GM18508 (cell line): Measurements from ENCODE around the gene CNRIP1.

Experiments
- ATAC-seq: cut with Tn5 transposase; IDR thresholded peaks from one replicate; pipeline ENCODE4 v1.9.1; 2021; ENCODE audit warnings: moderate number of reproducible peaks; ENCODE audit not compliant: insufficient read depth, unreplicated experiment

The CNRIP1 gene

GRCh38 chr2:68253219-68254068 lies 66.3 kb downstream of the CNRIP1 start:
- ATAC-seq = no peak

GRCh38 chr2:68252400-68253218 lies 67.1 kb downstream of the CNRIP1 start, which contains the start of gene PPP3R1:
PPP3R1 (minus strand) TSS chr2:68252532; CDS start chr2:68252127, 405 bp downstream.
- peak; percentile 52 for ATAC-seq

GRCh38 chr2:68251855-68252399 lies 67.8 kb downstream of the CNRIP1 start:
- ATAC-seq = no peak

GRCh38 chr2:68251187-68251854 lies 68.4 kb downstream of the CNRIP1 start:
- peak; percentile 56 for ATAC-seq

- ATAC-seq = no peak
These were observed 69.0 kb downstream of the CNRIP1 start for GRCh38 chr2:68250652-68251186.

- no peak for ATAC-seq
These were observed 69.6 kb downstream of the CNRIP1 start for GRCh38 chr2:68250196-68250595.

- no peak for ATAC-seq
These were observed 70.9 kb downstream of the CNRIP1 start for GRCh38 chr2:68248806-68249205.

GRCh38 chr2:68248361-68248760 lies 71.4 kb downstream of the CNRIP1 start:
- no peak for ATAC-seq

GRCh38 chr2:68246396-68246795 lies 73.4 kb downstream of the CNRIP1 start:
- ATAC-seq = no peak

GRCh38 chr2:68245672-68246071 lies 74.1 kb downstream of the CNRIP1 start:
- ATAC-seq = no peak

GRCh38 chr2:68245066-68245465 lies 74.7 kb downstream of the CNRIP1 start:
- no peak for ATAC-seq

GRCh38 chr2:68244456-68244855 lies 75.3 kb downstream of the CNRIP1 start:
- no peak for ATAC-seq
